ENCODE data around the gene TNNI3K. TPM values are rescaled to one million over a fixed set of nuclear protein-coding genes. Genes with fewer than 3 reads are reported as not detected.

The TNNI3K gene
- total RNA-seq, 1 experiment from 2014 or later = not detected

GRCh38 chr1:74314438-74314837 is 79.3 kb downstream of the TNNI3K start:
- DNase-seq (ENCODE audit: low spot score) = no peak

GRCh38 chr1:74316302-74316701 is 81.1 kb downstream of the TNNI3K start:
- DNase-seq (ENCODE audit: low spot score) = no peak

GRCh38 chr1:74317663-74318062 is 82.5 kb downstream of the TNNI3K start:
- no peak for DNase-seq (ENCODE audit: low spot score)

DNA sequence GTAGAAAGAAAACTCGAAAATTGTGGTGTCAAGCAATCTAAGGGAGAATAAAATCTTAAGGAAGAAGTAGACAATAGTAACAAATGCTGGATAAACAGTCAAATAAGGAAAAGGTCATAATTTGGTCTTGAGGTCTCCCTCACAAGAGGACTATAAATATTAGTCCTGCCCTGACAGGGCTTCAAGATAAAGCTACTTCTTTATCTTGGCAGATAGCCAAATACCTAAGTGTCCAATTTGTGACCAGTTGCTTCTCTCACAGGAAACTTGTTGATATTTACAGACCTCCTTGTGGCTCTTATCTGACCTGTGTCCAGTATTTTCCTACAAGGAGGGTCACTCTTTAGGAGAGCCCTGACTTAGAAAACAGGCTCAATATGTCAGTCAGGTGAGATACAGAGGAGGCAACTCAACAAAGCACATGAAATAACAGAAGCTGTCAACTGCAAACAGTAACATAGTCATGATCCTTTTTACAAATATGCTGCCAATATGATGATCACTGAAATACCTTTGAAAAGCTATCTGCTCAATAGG is 88.8 kb downstream of the TNNI3K start:
- DNase-seq (ENCODE audit: low spot score) = peak; percentile 22

DNA sequence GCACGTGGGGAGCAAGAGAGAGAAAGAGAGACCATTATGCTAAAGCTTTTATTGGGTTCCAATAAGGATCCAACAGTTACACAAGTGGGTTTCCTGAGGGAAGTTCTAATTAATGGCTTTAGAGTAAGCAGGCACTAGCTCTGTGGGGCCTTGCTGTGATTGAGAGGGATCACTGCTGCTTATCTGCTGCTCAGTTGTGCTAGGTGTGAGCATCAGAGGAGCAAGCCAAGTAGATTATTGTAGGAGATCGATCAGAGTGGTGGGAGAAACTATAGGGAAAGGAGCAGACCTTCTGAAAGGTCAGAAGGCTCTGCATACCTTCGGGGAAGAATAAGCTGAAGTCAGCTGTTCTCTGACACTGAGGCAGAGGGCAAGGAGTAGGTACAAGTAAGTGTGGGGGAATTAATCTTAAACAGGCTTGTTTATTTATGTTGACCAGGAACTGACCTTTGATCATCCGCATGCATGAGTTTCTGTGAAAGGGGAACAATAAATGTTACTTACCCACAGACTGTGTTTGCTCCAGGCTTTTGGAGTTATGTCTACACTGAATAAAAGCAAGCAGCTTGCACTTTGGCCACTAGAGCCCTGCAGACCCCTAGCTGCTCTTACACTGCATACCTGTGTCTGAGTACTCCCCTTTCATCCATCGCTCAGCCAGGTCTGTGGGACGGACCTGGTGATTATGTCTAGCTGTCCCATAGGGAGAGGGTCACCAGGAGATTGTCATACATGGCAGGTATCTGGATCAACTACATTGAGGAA is 89.7 kb downstream of the TNNI3K start:
- peak; percentile 7 for DNase-seq (ENCODE audit: low spot score)

DNA sequence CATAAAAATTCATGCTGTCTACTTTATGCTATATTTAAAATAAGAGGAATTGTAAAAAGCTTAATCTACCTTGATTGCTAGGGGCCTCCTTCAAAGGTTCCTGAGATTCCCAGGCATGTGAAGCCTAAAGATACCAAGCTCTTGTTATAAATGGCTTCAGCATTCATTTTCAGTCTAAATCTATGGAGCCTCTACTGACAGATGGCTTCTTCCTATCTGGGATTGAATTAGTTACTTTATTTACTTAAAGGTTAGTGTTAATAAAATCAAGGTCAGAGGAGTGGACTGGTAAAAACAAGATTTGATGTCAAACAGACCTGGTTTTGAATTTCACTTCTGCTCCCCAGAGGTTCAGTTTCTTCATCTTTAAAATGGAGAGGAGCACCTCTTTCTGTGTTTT is 93.7 kb downstream of the TNNI3K start:
- DNase-seq (ENCODE audit: low spot score) = no peak

- DNase-seq (ENCODE audit: low spot score) = no peak
Observed at GRCh38 chr1:74333244-74333643, 98.1 kb downstream of the TNNI3K start.

DNA sequence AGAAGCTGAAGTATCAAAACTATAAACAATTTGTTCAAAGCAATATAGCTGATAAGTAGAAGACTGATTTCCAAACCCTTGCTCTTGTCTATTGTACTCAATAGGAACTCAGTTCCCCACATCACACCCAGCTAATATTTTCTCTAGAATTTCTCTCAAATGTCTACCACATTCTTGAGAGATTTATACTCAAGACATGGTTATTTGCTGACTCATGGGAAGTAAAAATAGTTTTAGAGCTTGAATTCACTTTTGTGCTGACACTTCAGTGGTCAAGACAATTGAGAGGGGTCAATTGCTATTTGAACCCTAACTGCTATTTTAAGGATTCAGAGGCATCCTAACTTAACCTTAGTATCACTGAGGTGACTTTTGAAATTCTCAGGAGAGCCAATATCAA is 99.0 kb downstream of the TNNI3K start:
- no peak for DNase-seq (ENCODE audit: low spot score)

- DNase-seq (ENCODE audit: low spot score) = no peak
Observed at GRCh38 chr1:74340656-74341055, 105.5 kb downstream of the TNNI3K start.

DNA sequence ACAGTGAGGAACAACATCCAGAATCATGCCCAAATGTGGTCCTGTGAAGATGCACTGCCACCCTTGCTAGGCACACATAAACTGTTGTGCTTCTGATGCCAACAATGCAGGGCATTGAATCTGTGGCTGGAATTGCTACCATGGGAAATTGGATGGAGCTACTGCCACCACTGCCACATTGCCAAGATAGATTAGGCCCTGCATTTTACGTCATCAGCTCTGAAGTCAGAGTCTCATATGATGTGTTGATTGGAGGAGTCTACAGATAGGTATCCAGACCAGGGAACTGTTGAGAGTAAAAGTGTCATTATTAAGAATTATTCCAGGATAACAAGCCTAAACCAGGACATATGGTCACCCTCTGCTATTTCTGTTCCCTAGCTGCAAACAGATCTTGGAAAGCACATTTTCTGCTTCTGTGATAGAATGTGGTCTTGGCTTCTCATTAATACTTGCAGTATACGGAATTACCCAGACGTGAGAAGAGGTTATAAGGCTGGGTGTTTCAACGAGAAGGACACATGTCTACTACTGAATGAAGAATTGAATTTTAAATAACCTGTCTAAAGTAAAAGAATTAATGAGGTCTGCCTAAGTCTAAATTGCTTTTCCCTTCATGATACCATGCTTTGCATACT is 106.6 kb downstream of the TNNI3K start:
- no peak for DNase-seq (ENCODE audit: low spot score)

DNA sequence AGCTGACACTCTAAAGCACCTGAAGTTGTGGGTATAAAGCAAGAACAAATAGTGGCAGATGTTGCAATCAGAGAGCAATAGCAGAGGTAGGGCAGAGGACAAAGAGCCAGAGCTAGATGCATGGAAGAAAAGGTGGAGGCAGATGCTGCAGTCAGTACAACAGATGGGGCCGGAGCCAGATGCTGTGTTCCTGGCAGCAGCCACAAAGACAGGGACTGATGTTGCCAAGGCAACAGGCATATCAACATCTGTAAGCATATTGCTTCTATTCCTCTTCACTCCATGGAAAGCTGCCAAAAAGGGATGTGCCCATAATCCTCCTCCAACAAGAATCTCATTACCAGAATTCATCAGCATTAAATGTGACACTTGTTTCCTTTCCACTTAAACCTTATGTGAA is 108.0 kb downstream of the TNNI3K start:
- peak; percentile 16 for DNase-seq (ENCODE audit: low spot score)

DNA sequence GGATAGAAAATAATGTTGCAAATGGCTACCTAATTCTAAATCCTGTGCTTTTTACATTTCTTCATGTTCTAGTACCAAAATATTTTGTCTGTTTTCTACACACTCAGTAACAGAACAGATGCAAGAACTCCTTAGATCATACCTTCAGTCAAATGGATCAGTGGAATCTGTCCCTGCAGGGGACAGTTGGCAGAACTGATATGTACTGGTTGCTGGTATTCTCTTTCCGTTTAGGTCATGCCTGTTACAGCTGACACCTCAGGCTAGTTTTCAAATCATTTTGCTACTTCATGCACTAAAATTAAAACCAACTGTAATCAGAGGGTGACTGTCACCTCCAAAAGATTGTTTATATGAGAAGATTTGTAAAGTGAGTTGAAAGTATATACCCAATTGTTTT is 109.2 kb downstream of the TNNI3K start:
- DNase-seq (ENCODE audit: low spot score) = no peak

- DNase-seq (ENCODE audit: low spot score) = no peak
Observed at GRCh38 chr1:74356493-74356892, 121.3 kb downstream of the TNNI3K start.

DNA sequence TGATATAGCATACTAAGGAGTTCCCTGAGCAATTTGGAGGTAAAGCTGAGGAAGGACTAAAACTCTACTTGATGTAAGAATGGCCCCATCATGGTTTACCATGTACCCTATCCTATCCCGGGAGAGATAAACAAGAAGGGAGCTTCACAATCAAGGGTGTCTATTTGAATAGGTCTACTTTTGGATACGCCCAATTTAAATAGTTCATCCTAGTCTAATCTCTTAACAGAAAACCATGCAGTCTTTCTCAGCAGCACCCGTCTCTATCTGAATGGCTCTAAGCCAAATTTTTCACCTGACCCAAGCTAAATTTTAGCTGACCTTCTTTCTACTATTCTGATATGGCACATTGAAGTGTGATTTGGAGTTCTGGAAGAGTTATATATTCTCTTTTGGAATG is 122.0 kb downstream of the TNNI3K start:
- no peak for DNase-seq (ENCODE audit: low spot score)

DNA sequence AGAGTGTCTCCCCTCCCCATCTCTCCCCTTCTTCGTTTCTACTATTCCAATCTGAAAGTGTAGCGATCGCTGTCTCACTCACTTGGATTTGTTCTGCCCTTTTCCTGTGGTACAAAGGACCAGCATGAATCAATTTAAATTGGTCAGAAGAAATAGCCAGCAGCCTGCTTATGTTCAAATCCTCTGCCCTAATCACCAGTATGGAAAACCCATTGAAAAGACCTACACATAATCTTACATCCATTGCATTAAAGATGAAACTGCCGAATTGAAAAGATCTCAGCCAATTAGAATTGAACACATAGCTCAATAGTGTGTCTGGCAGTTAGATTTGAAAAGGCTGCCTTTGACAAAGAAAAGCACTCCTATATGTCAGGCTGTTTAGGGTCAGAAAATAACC is 122.6 kb downstream of the TNNI3K start:
- no peak for DNase-seq (ENCODE audit: low spot score)

DNA sequence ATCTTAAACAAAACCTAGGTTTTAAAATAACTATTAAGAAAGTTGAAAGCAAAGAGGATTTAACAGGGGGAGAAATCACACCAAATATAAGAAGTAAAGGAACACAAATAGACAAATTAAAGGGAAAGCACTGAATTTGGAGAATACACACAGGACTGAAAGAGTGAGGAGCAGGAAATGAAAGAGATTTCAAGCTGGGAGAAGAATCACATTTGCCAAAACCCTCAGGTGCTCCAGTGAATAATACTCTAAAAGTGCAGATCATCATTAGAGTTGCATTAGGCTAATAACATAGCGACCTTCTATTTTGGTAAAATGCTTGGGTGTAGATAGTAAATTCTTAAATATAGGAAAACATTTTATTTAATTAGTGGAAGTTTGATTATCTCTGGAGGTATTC is 127.5 kb downstream of the TNNI3K start:
- no peak for DNase-seq (ENCODE audit: low spot score)

- no peak for DNase-seq (ENCODE audit: low spot score)
Observed at GRCh38 chr1:74363220-74363619, 128.0 kb downstream of the TNNI3K start.

DNA sequence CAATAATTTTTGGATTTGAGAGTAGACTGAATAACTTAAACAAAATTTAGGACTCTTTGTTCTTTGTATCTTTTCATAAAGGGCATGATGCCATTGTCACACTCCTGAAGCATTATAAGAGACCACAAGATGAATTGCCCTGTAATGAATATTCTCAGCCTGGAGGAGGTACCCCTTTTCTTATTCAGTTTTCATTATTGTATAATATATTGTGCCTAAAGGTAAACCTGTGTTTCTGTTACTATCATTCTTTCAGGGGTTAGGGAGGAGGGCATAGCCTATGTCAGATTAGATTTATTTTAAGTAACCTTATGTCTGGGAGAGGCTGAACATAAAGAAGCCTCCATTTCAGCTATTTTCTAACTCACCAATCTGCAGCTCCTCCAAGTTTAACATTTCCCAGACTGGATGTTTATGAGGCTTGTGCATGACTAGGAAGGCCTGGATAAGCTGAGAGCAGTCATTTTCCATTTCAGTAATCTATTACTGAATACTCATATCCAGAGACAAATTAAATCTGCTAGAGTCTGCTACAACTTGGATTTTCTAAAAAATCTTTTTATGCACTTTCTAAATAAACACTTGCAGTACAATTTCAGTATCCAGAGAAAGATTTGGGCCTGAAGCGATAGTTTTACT is 132.1 kb downstream of the TNNI3K start:
- no peak for DNase-seq (ENCODE audit: low spot score)

DNA sequence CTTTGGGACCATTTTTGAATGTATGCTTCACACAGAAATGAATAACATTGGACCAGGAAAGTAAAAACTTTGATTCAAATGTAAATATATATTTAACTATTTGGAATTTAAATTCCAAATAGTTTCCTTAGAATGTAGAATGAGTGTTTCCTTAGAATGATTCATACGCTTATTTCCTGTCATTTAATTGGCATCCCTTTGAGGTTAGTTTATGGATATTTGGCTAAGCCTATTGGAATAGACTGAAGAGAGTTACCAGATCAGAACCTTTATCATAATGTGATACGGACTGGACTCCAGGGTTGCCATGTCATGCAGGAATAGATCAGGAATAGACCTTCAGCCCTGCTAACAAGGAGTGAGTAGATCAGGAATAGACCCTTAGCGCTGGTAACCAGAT is 133.1 kb downstream of the TNNI3K start:
- DNase-seq (ENCODE audit: low spot score) = no peak

GRCh38 chr1:74375376-74375775 is 140.2 kb downstream of the TNNI3K start:
- no peak for DNase-seq (ENCODE audit: low spot score)

DNA sequence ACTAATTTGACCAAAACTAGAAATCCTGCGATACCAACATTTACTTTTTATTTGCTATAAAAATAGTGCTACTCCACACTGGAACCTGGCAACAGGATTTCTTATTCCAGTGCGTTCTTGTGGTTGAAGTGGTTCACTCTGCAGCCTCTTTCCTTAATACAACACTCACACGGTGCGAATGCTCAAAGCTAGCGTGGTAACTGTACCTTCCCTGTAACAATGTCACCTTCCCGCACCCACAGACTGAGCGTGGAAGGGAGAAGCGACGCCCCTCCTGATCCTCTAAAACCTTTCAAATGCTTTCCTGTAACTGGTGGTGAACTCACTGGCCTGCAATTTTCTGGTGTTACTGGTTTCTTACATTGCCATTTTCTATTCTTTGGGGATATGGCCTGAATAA is 145.1 kb downstream of the TNNI3K start:
- no peak for DNase-seq (ENCODE audit: low spot score)

- no peak for DNase-seq (ENCODE audit: low spot score)
Observed at GRCh38 chr1:74388855-74389254, 153.7 kb downstream of the TNNI3K start.

GRCh38 chr1:74392186-74392585 is 157.0 kb downstream of the TNNI3K start:
- no peak for DNase-seq (ENCODE audit: low spot score)

Measured in HT-29 (cell line).